Adrenal gland (tissue), 12 donors: Measurements from ENCODE around the gene OR7G1. TPM values are rescaled to one million over a fixed set of nuclear protein-coding genes. Genes with fewer than 3 reads are reported as not detected.

Experiments
- DNase-seq, 7 donors: peaks; one replicate each; pipeline ENCODE4 v3.0.0-alpha.2; 2019 to 2020
- H3K27ac ChIP-seq, 5 donors: fragments of 200-600 bp; sonication (generic) in 4 of 5; 1 replicate in 3 of 5; 2 replicates in 2 of 5; pipeline versions ENCODE4 v1.5.1 to v1.8.0; 2016 to 2020; ENCODE audit warnings: mild to moderate bottlenecking in 1 of 5
- H3K27me3 ChIP-seq: fragments of 200-600 bp; 2 replicates; pipeline ENCODE4 v1.8.0; 2021
- H3K36me3 ChIP-seq, 2 donors: fragments of 200-600 bp; replicated peaks in 1 of 2; 1 replicate in 1 of 2; 2 replicates in 1 of 2; pipeline versions ENCODE4 v1.5.1 to v1.8.0; 2018 to 2022
- H3K4me1 ChIP-seq, 2 donors: fragments of 200-600 bp; replicated peaks in 1 of 2; 1 replicate in 1 of 2; 2 replicates in 1 of 2; pipeline versions ENCODE4 v1.5.1 to v1.8.0; 2018 to 2021
- H3K4me3 ChIP-seq, 4 donors: fragments of 200-600 bp; sonication (generic) in 3 of 4; one replicate each; pipeline ENCODE4 v1.5.1; 2016 to 2018
- H3K9me3 ChIP-seq, 3 donors: fragments of 200-600 bp; sonication (generic) in 1 of 3; replicated peaks in 1 of 3; 1 replicate in 2 of 3; 2 replicates in 1 of 3; pipeline versions ENCODE4 v1.5.1 to v1.8.0; 2016 to 2021
- CTCF ChIP-seq, 6 experiments: fragments of 450-650 bp in 4 of 6; fragments of 200-600 bp in 2 of 6; sonication (generic) in 1 of 6; IDR thresholded peaks; 1 replicate in 5 of 6; 2 replicates in 1 of 6; pipeline versions ENCODE4 v1.5.1 to v1.8.0; 2016 to 2021; ENCODE audit warnings: antibody characterized with exemption in 6 of 6, mild to moderate bottlenecking in 2 of 6, moderate library complexity in 1 of 6
- POLR2A ChIP-seq, 2 donors: fragments of 450-650 bp; IDR thresholded peaks; one replicate each; pipeline ENCODE4 v1.6.1; 2017; ENCODE audit warnings: antibody characterized with exemption in 2 of 2, mild to moderate bottlenecking in 2 of 2, moderate library complexity in 1 of 2
- WGBS, 4 donors: extraction: QIAGEN DNeasy Blood & Tissue Kit in 2 of 4; methylation state at CpG; one replicate each; pipeline versions ENCODE4 v1.1.5 to v1.1.7; 2013 to 2017; 5-methylcytosine and 5-hydroxymethylcytosine counted together
- intact Hi-C, 2 donors: fragments of 100-400 bp; cut with DNase I; formaldehyde crosslinking; loops; one replicate each; pipeline versions ENCODE4 v1.14.1 to v1.15.0; 2022 to 2023
- polyA plus RNA-seq, 3 donors: library from polyadenylated mRNA; stranded (reverse); fragments of 200-250 nt in 2 of 3; fragments of 350-450 nt in 1 of 3; fragmentation: Illumina TruSeq in 1 of 3; extraction: RNeasy Lipid Tissue Mini Kit (QIAGEN cat#74804) in 1 of 3; gene quantifications; one replicate each; pipeline ENCODE4 v1.2.3, GENCODE V29; 2013 to 2014
- total RNA-seq, 9 donors: library from RNA; depleted of rRNA in 4 of 9; stranded (reverse); fragments of >200 nt in 4 of 9; fragments of 120-200 nt in 1 of 9; fragmentation: NEBNext Ultra II Directional in 1 of 9; extraction: Animal tissue kit (Norgen Biotek cat#: 25700) in 1 of 9; gene quantifications; one replicate each; pipeline versions ENCODE4 v1.1.0 to v1.2.4, GENCODE V29; 2013 to 2023
- donor health status: healthy with polysubstance abuse.
- donor health status: Bipolar disorder and iron deficiency.
- donor health status: DM: yes; HTN: yes; CAD: no.
- donor health status: DM: no; HTN: no; CAD: no.
- donor health status: DM: no; HTN: no; CAD: no.
- donor health status: DM: yes; HTN: yes; CAD: no.

Gene OR7G1
- total and polyA plus RNA-seq, 12 donors = not detected

GRCh38 chr19:9107375-9107774, 8.2 kb downstream of the OR7G1 start, which contains the start of gene OR7G2:
TSS of gene OR7G2 (minus strand) at chr19:9107475. CDS start at chr19:9103243, 4,232 bp downstream.
- no peak for DNase-seq
- 43 to 58% (median 53%) methylated on average over 8 of the region's 8 CpGs for WGBS, 4 donors
- H3K4me1 ChIP-seq = no peaks in the 10 kb centered on the region
- H3K27me3 ChIP-seq = peaks cover 11% of the 10 kb centered on the region
- no peaks in the 10 kb centered on the region for H3K36me3 ChIP-seq
- H3K4me3 ChIP-seq = no peak within 1 kb of the TSS
- no peaks in the 10 kb centered on the region for H3K9me3 ChIP-seq
- no peak within 1 kb of the TSS for H3K27ac ChIP-seq
- no peak for TF ChIP-seq POLR2A (IDR thresholded peaks at IDR 0.05)
- TF ChIP-seq CTCF (IDR thresholded peaks at IDR 0.05) = no peak
- intact Hi-C loops = no loop called here

DNA sequence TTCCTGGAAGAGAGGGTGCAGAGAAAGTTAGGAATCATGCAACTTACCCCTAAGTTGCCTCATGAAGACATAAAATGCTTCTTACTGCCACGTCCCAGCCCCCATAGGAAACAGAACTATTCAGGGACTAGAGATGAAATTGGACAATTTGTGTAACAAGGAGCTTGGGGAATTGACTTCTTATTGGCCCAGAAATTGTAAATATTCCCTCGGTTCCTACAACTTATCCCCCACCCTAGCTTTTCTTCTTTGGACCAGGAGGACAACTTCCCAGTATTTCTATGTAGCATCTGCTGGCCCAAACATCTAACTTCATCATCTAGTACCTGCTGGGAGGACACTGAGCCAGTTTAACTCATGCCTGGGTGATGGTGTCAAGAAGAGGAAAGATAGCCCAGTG, 28.8 kb downstream of the OR7G1 start, which contains the start of gene OR1M1:
OR1M1 (plus strand) TSS at position 301 of the 400 bp plus-strand sequence. CDS start 6,184 bp downstream, outside the sequence.
- intact Hi-C loops = no loop called here

DNA sequence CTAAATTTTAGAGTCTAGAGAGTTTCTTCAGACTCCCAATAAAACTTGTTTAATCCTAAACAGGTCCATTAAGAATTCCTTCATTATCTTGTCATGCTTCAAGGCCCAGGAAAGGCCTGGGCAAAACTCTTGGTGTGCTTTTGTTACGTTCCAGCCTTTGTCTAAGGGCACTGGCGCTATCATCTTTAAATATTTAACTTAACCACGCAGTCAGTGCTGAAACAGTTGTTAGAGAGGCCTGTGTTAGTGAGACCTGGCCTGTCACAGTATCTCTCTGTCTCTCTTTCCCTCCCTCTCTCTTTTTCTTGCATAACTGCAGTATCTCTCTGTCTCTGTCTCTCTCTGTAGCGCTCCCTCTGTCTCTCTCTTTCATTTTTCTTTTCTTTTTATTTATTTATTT, 36.9 kb downstream of the OR7G1 start:
- Histone ChIP-seq H3K4me1 (peaks cover 0 to 5% of the 10 kb centered on the region in 2 donors), H3K4me3 (no peak overlapping the region), H3K27ac (no peak overlapping the region), H3K36me3 (no peaks in the 10 kb centered on the region), H3K27me3 (no peaks in the 10 kb centered on the region), H3K9me3 (no peaks in the 10 kb centered on the region)
- DNase-seq = no peak
- WGBS, 4 donors = 87 to 91% (median 90%) methylated on average over 4 of the region's 4 CpGs
- TF ChIP-seq CTCF (IDR thresholded peaks at IDR 0.05) (no peak), POLR2A (IDR thresholded peaks at IDR 0.05) (no peak)
- intact Hi-C loops = loop anchor here in 1 of 2 donors (10.0 kb wide), 1 partner anchor 424 kb away; no protein-coding TSS in a partner anchor

More for the DNA sequence above, 28.8 kb downstream of the OR7G1 start, which contains the start of gene OR1M1:
- Histone ChIP-seq H3K4me3 (no peak within 1 kb of the TSS), H3K27ac (no peak within 1 kb of the TSS), H3K9me3 (no peaks in the 10 kb centered on the region), H3K36me3 (no peaks in the 10 kb centered on the region), H3K4me1 (no peaks in the 10 kb centered on the region), H3K27me3 (no peaks in the 10 kb centered on the region)
- TF ChIP-seq POLR2A (IDR thresholded peaks at IDR 0.05) (no peak), CTCF (IDR thresholded peaks at IDR 0.05) (no peak)
- 31 to 59% (median 45%) methylated on average over 2 of the region's 2 CpGs for WGBS, 4 donors
- no peak for DNase-seq

GRCh38 chr19:9076901-9077300, 38.7 kb downstream of the OR7G1 start:
- H3K4me3 ChIP-seq = no peak overlapping the region
- no peak overlapping the region for H3K27ac ChIP-seq
- intact Hi-C loops = loop anchor here in 1 of 2 donors (10.0 kb wide), 1 partner anchor 422 kb away; no protein-coding TSS in a partner anchor
- no peaks in the 10 kb centered on the region for H3K36me3 ChIP-seq
- TF ChIP-seq POLR2A (IDR thresholded peaks at IDR 0.05) = no peak
- no peak for TF ChIP-seq CTCF (IDR thresholded peaks at IDR 0.05)
- H3K9me3 ChIP-seq = no peaks in the 10 kb centered on the region
- DNase-seq = no peak
- H3K4me1 ChIP-seq = peaks cover 0 to 5% of the 10 kb centered on the region in 2 donors
- 81 to 91% (median 88%) methylated on average over 6 to 10 of the region's 10 CpGs for WGBS, 4 donors
- H3K27me3 ChIP-seq = no peaks in the 10 kb centered on the region
